SK-MEL-5 (cell line): ENCODE measurements around the gene CNGA3. TPM values are rescaled to one million over a fixed set of nuclear protein-coding genes. Genes with fewer than 3 reads are reported as not detected.
A peak's percentile ranks its signal among the peaks of the same experiment; 100 is the strongest.
"Not testable (repeated sequence)": the region's sequence is repeated elsewhere in the genome, so short reads cannot be mapped to it uniquely, and the experiment has no call there.

ENCODE experiments used
- DNase-seq: peaks from one replicate; pipeline ENCODE4 v3.0.0-alpha.2; 2016; ENCODE audit warnings: low read depth, low spot score
- in situ Hi-C: cut with HindIII; loops from 2 replicates; pipeline ENCODE4 v1.10.0; 2016; ENCODE audit warnings: low sequenced_read_pairs, high pct_unique_total_duplicates, low pct_unique_long_range_greater_than_20kb
- total RNA-seq: library from RNA; depleted of rRNA; stranded (reverse); fragments of >200 nt; shearing (Covaris generic); gene quantifications from 2 replicates; pipeline ENCODE4 v1.2.3, GENCODE V29; 2014

The CNGA3 gene
- total RNA-seq, 1 experiment from 2014 or later, result not detected

GRCh38 chr2:98387478-98387877, 41.2 kb downstream of the CNGA3 start:
- no peak for DNase-seq
- in situ Hi-C loops, result no loop called here

DNA sequence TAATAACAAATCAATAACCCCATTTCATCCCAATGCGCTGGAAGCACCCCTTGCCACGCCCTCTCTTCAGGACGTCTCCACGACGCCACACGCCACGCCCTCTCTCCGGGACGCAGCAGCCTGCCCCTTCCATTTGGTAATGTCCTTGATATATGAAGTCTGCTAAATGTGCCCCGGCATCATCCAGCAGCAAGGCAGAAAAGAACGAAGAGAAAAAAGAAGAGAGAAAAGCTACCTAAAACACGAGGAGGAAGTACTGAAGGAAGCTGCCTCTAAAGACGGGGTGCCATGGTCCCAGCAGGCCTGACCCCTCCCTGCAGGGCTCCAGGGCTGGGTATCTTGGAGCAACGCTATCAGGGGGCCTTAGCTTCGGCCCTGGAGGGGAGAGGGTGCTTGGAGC, 41.8 kb downstream of the CNGA3 start:
- DNase-seq, result no peak
- in situ Hi-C loops, result no loop called here

DNA sequence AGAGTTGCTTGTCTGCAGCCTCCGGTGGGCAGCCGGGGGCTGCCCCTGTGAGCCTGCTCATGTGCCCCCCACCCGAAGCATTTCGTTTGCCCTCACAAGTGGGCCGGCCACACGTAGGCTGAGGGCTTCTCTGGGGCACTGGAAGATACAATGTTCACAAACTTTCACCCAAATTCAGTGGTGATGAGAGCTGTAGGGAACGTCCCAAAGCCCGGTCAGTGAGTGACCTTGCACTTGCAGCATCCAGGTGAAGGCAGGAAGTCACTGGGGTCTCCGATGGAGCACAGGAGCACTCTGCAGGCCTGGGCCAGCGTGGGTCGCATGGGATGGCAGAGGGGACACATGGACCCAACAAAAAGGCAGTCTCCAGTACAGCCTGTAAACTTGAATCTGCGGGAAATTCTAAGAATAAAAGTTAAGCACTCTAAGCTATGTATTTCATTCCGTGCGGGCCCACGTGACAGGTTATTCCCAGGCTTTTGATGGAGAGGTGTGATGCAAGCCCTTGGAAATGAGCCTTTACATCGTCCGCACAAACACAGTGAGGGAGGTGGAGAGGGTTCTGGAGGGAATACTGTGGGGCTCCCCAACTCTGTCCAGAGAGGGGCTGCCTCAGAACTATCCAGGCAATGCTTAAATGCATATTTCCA, 42.5 kb downstream of the CNGA3 start:
- no peak for DNase-seq
- in situ Hi-C loops, result no loop called here

GRCh38 chr2:98389251-98389605, 43.0 kb downstream of the CNGA3 start:
- in situ Hi-C loops, result no loop called here
- no peak for DNase-seq

DNA sequence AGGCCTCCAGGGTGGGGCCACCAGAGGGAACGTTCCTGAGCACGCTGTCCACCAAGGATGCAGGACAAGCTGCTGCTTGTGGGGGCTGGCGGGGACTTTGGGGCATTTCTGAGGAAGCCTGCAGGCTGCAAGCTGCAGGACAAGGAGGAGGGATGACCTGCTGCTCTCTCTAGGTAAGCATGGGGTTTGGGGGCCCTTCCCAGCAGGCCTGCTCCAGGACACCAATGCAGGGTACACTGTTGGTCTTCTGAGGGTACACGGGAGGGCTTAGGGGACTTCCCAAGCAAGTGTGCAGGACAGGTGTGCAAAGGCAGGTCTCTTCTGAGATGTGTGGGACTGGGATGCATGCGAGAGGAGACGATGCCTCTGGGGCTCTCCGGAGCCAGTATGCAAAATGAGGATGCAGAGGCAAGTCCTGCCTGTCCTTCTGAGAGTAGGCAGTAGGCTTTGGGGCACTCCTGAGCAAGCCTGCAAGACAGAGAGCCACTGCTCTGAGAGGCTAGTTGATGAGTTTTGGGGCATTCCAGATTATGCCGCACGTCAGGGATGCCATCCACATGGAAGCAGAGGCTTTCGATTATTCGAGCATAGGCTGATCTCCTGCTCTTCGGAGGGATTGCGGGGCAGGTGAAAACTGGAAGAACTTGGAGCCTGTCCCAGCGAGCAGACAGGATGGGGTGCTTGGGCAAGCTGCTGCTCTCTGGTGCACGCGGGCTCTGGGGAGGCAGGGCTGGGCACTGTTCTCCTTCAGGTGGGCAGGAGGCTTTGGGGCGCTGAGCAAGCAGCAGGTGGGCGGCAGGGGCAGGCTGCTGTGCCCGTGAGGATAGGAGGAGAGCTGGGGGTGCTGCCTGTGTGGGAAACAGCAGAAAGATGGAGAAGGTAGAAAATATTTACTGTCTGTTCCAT, 44.6 kb downstream of the CNGA3 start:
- in situ Hi-C loops, result no loop called here
- DNase-seq, result no peak

DNA sequence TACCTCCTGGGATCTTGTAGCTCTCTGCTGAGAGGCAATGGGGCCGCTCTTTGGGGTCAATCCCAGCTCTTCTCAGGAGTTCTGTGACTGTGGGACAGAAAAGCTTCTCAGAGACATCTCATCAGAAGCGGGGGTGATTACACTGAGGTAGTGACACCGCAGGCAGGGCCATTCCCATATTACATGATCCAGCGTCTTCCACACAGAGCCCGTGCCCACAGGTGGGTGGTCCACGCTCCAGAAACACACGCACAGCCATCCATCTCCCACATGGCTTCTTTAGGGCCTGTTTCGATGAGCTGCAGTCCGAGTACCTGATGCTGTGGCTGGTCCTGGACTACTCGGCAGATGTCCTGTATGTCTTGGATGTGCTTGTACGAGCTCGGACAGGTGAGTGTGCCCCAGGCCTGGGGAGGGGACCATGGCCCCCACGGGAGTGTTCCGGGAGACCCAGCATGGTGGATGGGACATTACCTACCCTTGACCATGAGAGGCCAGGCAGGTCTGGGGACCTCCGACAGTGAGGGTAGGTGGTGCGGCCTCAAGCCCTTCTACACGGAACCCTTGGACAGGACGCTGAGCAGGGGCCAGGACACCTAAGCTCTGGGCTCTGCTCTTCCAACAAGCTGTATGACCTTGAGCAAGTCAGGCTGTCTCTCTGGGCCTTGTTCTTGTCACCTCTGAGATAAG, 45.5 kb downstream of the CNGA3 start:
- in situ Hi-C loops, result no loop called here
- no peak for DNase-seq

DNA sequence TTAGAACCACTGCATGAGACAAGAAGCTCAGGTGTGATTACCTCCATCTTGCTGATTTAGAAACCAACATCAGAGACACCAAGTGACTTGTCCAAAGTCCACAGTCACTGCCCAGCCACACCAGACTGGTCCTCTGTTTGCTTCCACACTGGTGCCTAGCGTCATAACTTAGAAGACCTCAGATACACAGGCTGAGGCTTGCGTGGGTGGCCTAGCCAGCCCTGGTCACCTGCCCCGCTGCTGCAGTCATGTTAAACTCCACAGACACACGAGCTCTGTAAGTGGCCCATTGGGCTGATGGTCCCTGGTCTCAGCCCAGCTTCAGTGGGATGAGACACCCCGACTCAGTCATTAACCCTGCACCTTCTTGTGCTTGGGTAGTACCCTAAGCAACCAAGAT, 47.1 kb downstream of the CNGA3 start:
- no peak for DNase-seq
- in situ Hi-C loops, result no loop called here

GRCh38 chr2:98394595-98395153, 48.4 kb downstream of the CNGA3 start:
- in situ Hi-C loops, result no loop called here
- no peak for DNase-seq

DNA sequence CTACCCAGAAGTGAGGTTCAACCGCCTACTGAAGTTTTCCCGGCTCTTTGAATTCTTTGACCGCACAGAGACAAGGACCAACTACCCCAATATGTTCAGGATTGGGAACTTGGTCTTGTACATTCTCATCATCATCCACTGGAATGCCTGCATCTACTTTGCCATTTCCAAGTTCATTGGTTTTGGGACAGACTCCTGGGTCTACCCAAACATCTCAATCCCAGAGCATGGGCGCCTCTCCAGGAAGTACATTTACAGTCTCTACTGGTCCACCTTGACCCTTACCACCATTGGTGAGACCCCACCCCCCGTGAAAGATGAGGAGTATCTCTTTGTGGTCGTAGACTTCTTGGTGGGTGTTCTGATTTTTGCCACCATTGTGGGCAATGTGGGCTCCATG, 49.7 kb downstream of the CNGA3 start:
- DNase-seq, result no peak
- in situ Hi-C loops, result no loop called here

DNA sequence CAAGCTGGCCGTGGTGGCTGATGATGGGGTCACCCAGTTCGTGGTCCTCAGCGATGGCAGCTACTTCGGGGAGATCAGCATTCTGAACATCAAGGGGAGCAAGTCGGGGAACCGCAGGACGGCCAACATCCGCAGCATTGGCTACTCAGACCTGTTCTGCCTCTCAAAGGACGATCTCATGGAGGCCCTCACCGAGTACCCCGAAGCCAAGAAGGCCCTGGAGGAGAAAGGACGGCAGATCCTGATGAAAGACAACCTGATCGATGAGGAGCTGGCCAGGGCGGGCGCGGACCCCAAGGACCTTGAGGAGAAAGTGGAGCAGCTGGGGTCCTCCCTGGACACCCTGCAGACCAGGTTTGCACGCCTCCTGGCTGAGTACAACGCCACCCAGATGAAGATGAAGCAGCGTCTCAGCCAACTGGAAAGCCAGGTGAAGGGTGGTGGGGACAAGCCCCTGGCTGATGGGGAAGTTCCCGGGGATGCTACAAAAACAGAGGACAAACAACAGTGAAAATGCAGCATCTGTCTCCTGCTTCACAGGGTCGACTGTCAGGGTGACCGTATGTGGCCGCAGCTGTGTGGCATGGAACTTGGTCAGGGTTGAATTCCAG, 50.6 kb downstream of the CNGA3 start:
- no peak for DNase-seq
- in situ Hi-C loops, result no loop called here

DNA sequence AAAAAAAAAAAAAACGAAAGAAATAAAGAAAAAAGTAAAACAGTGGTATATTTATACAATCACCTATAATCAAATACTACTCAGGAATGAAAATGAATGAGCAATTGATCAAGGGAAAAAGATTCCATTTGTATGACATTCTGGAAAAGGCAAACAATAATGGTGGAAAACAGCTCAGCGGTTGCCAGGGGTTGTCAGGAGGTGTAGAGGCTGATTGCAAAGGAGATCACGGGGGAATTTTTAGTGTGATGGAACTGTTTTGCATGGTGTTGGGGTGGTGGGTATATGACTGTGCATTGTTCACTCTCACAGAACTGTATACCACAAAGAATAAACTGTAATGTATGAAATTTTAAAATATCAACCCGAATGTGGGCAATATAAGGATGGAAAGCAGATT, 52.9 kb downstream of the CNGA3 start:
- in situ Hi-C loops, result no loop called here
- no peak for DNase-seq

GRCh38 chr2:98403878-98404277, 57.6 kb downstream of the CNGA3 start:
- DNase-seq, result no peak
- in situ Hi-C loops, result no loop called here

DNA sequence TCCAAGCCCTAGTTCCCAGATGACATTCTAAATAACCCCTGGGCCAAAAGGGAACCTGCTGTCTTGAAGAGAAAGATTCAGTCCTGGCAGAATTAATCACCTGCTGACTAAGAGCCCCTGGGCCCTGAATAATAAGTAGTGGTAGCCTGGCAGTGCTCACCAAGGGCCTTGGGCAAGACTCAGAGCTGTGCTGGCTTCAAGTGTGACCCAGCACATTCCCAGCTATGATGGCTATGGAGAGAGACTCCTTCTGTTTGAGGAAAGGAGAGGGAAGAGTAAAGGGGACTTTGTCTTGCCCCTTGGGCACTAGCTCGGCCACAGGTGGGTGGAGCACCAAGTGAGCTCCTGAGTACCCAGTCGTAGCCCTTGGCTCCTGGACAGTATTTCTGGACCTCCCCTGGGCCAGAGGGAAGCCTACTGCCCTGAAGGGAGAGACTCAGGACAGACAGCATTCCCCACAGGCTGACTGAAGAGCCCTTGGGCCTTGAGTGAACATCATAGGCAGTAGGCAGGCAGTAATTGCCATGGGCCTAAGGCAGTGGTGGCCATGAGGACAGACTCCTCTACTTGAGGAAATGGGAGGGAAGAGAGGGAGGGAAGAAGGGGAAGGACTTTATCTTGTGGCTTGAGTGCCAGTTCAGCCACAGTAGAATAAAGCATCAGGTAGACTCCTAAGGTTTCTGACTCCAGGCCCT, 58.4 kb downstream of the CNGA3 start:
- in situ Hi-C loops, result no loop called here
- no peak for DNase-seq

DNA sequence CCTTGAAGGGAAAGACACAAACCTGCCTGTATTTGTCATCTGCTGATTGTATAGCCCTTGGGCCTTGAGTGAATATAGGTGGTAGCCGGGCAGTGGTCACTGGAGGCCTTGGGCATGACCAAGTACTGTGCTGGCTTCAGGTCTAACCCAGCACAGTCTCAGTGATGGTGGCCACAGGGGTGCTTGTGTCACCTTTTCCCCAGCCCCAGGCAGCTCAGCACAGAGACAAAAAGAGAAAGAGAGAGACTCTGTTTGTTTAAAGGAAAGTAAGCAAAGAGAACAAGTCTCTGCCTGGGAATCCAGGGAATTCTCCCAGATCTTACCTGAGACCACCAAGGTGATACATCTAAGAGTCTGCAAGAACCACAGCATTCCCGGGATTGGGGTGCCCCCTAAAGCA, 59.0 kb downstream of the CNGA3 start:
- in situ Hi-C loops, result no loop called here

DNA sequence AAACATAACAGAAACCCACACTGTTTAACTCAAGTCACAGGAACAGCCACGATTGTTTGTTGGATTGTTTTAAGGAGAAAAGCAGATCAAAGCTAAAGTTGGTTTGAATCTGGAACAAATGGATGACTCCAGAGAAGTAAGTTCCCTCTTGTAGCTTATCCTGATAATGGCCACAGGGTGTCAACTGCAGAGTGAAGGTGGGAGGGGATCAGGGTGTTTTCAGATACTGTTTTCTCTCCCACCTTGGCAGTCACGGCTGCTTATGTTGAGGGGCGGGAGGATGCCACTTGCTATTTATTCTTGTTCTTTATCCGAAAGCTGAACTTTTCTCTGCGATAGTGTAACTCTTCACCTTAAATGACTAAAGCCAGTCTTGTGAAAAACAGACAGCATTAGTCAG, 61.9 kb downstream of the CNGA3 start:
- no peak for DNase-seq
- in situ Hi-C loops, result no loop called here

More for the DNA sequence above, 59.0 kb downstream of the CNGA3 start:
- no peak for DNase-seq

GRCh38 chr2:98412751-98413458, 66.6 kb downstream of the CNGA3 start:
- DNase-seq, result peak; percentile 76
- in situ Hi-C loops, result no loop called here

DNA sequence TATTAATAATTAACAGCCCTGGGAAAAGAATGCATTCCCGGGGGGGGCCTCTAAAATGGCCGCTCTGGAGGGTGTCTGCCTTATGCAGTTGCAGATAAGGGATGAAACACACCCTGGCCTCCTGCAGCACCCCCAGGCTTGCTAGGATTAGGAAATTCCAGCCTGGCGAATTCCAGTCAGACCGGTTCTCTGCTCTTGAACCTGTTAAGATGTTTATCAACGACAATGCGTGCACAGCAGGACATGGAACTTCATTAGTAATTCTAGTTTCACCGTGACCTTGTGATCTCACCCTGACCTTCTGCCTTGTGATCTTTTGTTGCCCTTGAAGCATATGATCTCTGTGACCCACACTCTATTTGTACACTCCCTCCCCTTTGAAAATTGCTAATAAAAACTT, 68.0 kb downstream of the CNGA3 start:
- DNase-seq, in situ Hi-C loops: not testable (repeated sequence)
